Measurements from ENCODE around the gene EVX1. TPM values are rescaled to one million over a fixed set of nuclear protein-coding genes. Genes with fewer than 3 reads are reported as not detected.

The EVX1 gene
- total RNA-seq, 2 experiments from 2014 or later, result not detected

- no peaks in the 10 kb centered on the region for H3K36me3 Mint-ChIP-seq
Measured at GRCh38 chr7:27235387-27236311, 7.0 kb upstream of the EVX1 start.

GRCh38 chr7:27237735-27238334 lies 4.8 kb upstream of the EVX1 start:
- no peak overlapping the region for H3K27ac Mint-ChIP-seq
- H3K9me3 Mint-ChIP-seq, result no peaks in the 10 kb centered on the region
- H3K27me3 Mint-ChIP-seq, result peaks cover 88% of the 10 kb centered on the region
- POLR2A ChIA-PET, result no interaction called here
- peaks cover 14% of the 10 kb centered on the region for H3K4me1 Mint-ChIP-seq
- no peaks in the 10 kb centered on the region for H3K36me3 Mint-ChIP-seq
- DNase-seq, result no peak
- no peak for ATAC-seq (ENCODE audit: low read depth)
- no peak overlapping the region for H3K4me3 Mint-ChIP-seq

More at GRCh38 chr7:27235387-27236311, 7.0 kb upstream of the EVX1 start:
- peak overlapping the region; percentile 48 for H3K4me3 Mint-ChIP-seq
- no peak overlapping the region for H3K27ac Mint-ChIP-seq
- peaks cover 67% of the 10 kb centered on the region for H3K27me3 Mint-ChIP-seq
- DNase-seq, result no peak
- peaks cover 6% of the 10 kb centered on the region for H3K4me1 Mint-ChIP-seq
- peak; percentile 56 for ATAC-seq (ENCODE audit: low read depth)
- POLR2A ChIA-PET, result no interaction called here
- no peaks in the 10 kb centered on the region for H3K9me3 Mint-ChIP-seq

GRCh38 chr7:27238979-27239386 lies 3.6 kb upstream of the EVX1 start:
- no peak overlapping the region for H3K27ac Mint-ChIP-seq
- ATAC-seq (ENCODE audit: low read depth), result no peak
- peaks cover 16% of the 10 kb centered on the region for H3K4me1 Mint-ChIP-seq
- H3K27me3 Mint-ChIP-seq, result peaks cover 85% of the 10 kb centered on the region
- H3K36me3 Mint-ChIP-seq, result no peaks in the 10 kb centered on the region
- DNase-seq, result no peak
- H3K9me3 Mint-ChIP-seq, result no peaks in the 10 kb centered on the region
- POLR2A ChIA-PET, result no interaction called here
- H3K4me3 Mint-ChIP-seq, result peak overlapping the region; percentile 37

- Mint-ChIP-seq H3K27ac (no peak overlapping the region), H3K36me3 (no peaks in the 10 kb centered on the region), H3K4me1 (peaks cover 18% of the 10 kb centered on the region), H3K9me3 (no peaks in the 10 kb centered on the region), H3K4me3 (no peak overlapping the region), H3K27me3 (peaks cover 85% of the 10 kb centered on the region)
- POLR2A ChIA-PET, result no interaction called here
- no peak for ATAC-seq (ENCODE audit: low read depth)
- no peak for DNase-seq
Measured at GRCh38 chr7:27239387-27240014, 3.1 kb upstream of the EVX1 start.

GRCh38 chr7:27240015-27240731 lies 2.4 kb upstream of the EVX1 start:
- no peak for ATAC-seq (ENCODE audit: low read depth)
- no peaks in the 10 kb centered on the region for H3K36me3 Mint-ChIP-seq
- H3K4me1 Mint-ChIP-seq, result peaks cover 18% of the 10 kb centered on the region
- no peaks in the 10 kb centered on the region for H3K9me3 Mint-ChIP-seq
- peaks cover 87% of the 10 kb centered on the region for H3K27me3 Mint-ChIP-seq
- H3K27ac Mint-ChIP-seq, result no peak overlapping the region
- no peak overlapping the region for H3K4me3 Mint-ChIP-seq
- no peak for DNase-seq
- POLR2A ChIA-PET, result no interaction called here

GRCh38 chr7:27241189-27242056 lies 1.2 kb upstream of the EVX1 start:
- ATAC-seq (ENCODE audit: low read depth), result no peak
- Mint-ChIP-seq H3K9me3 (no peaks in the 10 kb centered on the region), H3K36me3 (no peaks in the 10 kb centered on the region), H3K4me1 (peaks cover 17% of the 10 kb centered on the region), H3K4me3 (no peak overlapping the region), H3K27ac (no peak overlapping the region), H3K27me3 (peaks cover 91% of the 10 kb centered on the region)
- POLR2A ChIA-PET, result no interaction called here
- no peak for DNase-seq

GRCh38 chr7:27242154-27242553 lies 448 bp upstream of the EVX1 start:
- Mint-ChIP-seq H3K4me1 (peaks cover 15% of the 10 kb centered on the region), H3K9me3 (no peaks in the 10 kb centered on the region), H3K36me3 (no peaks in the 10 kb centered on the region), H3K27ac (peak overlapping the region; percentile 50), H3K27me3 (peaks cover 91% of the 10 kb centered on the region), H3K4me3 (peak overlapping the region; percentile 55)
- ATAC-seq (ENCODE audit: low read depth), result no peak
- POLR2A ChIA-PET, result no interaction called here
- no peak for DNase-seq

- DNase-seq (no peak), ATAC-seq (ENCODE audit: low read depth) (no peak)
- peaks cover 91% of the 10 kb centered on the region for H3K27me3 Mint-ChIP-seq
- POLR2A ChIA-PET, result no interaction called here
- peaks cover 15% of the 10 kb centered on the region for H3K4me1 Mint-ChIP-seq
- H3K9me3 Mint-ChIP-seq, result no peaks in the 10 kb centered on the region
- H3K27ac Mint-ChIP-seq, result peak overlapping the region; percentile 5
- H3K4me3 Mint-ChIP-seq, result peak overlapping the region; percentile 29
- H3K36me3 Mint-ChIP-seq, result no peaks in the 10 kb centered on the region
Measured at GRCh38 chr7:27243340-27244163, 950 bp downstream of the EVX1 start.

- DNase-seq, result no peak
- no peaks in the 10 kb centered on the region for H3K9me3 Mint-ChIP-seq
- no peaks in the 10 kb centered on the region for H3K36me3 Mint-ChIP-seq
- peaks cover 15% of the 10 kb centered on the region for H3K4me1 Mint-ChIP-seq
- peak overlapping the region; percentile 45 for H3K27ac Mint-ChIP-seq
- peaks cover 94% of the 10 kb centered on the region for H3K27me3 Mint-ChIP-seq
- H3K4me3 Mint-ChIP-seq, result no peak overlapping the region
- POLR2A ChIA-PET, result no interaction called here
- ATAC-seq (ENCODE audit: low read depth), result no peak
Measured at GRCh38 chr7:27244488-27245123, 2.0 kb downstream of the EVX1 start.

GRCh38 chr7:27245124-27245797 lies 2.7 kb downstream of the EVX1 start:
- no peak for ATAC-seq (ENCODE audit: low read depth)
- Mint-ChIP-seq H3K4me1 (peaks cover 12% of the 10 kb centered on the region), H3K9me3 (peaks cover 4% of the 10 kb centered on the region), H3K27me3 (peaks cover 95% of the 10 kb centered on the region), H3K27ac (no peak overlapping the region), H3K4me3 (no peak overlapping the region), H3K36me3 (no peaks in the 10 kb centered on the region)
- POLR2A ChIA-PET, result no interaction called here
- DNase-seq, result no peak
